GM19372 (cell line): Measurements from ENCODE around the gene TTC38.
"Not testable (repeated sequence)": the region's sequence is repeated elsewhere in the genome, so short reads cannot be mapped to it uniquely, and the experiment has no call there.

Source experiments
- ATAC-seq: cut with Tn5 transposase; IDR thresholded peaks from one replicate; pipeline ENCODE4 v1.9.1; 2021; ENCODE audit warnings: mild to moderate bottlenecking, low read depth, moderate library complexity; ENCODE audit not compliant: unreplicated experiment

TTC38 gene

GRCh38 chr22:46244771-46245170, 23.0 kb upstream of the TTC38 start:
- no peak for ATAC-seq

DNA sequence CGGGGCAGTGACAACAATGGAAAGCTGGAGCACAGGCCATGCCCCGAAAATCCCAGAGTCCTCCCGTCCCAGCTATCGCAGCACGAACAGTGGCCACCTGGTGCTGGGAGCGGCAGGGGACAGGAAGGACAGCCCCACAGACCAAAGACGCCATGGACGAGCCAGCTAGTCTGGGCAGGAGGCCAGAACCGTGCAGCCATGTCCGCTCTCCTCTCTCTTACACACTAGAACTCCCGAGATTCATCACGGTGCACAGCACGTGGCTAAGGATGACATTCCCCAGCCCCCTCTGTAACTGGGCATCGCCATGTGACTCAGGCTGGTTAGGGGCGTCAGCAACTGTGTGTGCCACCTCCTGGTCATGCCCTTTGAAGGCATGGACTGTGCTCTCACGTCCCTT, 22.3 kb upstream of the TTC38 start:
- no peak for ATAC-seq

GRCh38 chr22:46246178-46246577, 21.6 kb upstream of the TTC38 start:
- ATAC-seq: no peak

DNA sequence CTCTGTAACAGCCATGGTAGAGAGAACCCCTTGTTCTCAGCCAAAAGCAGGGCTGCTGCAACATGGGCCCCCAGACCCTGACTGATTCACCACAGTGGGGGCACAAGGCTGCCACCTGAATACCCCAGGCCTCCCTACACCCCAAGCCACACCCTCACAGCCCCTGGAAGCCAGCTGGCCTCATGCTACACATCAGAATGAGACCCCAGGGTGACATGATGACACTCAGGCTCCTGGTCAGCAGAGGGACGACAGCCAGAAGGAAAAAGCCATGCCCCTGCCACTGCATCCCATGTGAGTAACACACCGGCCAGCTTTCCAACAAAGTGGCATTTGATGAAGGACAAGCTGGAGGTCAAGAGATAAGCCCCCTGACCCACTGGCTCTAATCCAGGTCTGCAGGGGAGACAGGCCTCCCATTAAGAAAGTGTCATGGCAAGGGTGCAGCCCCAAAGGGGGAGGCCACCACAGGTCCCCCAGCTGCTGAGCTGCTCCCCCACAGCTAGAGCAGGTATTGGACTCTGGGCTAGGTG, 20.3 kb upstream of the TTC38 start:
- no peak for ATAC-seq

DNA sequence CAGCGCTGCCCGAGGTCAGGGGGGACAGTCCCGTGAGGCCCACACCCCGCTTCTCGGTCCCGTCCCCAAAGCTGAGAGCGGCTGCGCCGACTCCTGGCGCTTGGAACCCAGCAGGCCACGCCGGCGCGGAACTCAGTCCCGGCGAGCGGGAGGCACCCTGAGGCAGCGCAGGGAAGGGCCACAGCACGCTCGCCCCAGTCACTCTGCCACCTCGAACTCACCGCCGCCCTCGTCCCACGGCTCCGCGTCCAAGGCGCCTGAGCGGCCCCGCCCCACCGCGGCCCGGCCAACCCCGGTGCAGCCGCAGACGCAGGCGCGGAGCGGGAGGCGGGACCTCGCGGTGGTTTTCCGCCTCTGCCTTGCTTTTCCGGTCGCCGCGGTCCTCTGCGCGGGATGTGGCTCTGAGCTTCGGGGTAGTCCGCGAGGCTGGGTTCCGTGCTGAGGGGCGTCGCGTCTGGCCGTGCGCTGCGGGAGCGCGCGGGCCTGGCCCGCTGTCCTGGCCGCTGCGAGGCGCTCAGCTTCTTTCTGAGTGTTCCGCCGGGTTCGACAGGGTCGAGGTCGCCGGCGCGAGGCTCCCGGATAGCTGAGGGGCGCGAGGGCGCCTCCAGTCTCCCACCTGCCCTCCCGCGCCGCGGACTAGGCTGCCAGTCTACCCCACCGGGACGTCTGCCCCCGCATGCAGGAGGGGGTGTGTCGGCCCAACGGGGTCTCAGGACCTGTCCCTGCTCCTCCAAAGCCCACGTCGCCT, 17.6 kb upstream of the TTC38 start, which contains the start of gene CDPF1:
Gene CDPF1, minus strand, starts transcription at position 259 of the 748 bp plus-strand sequence. CDS start 2,009 bp downstream, outside the sequence.
- ATAC-seq: peak; percentile 85

- no peak for ATAC-seq
These were observed 17.1 kb upstream of the TTC38 start for GRCh38 chr22:46250783-46251125.

GRCh38 chr22:46251266-46251665, 16.5 kb upstream of the TTC38 start:
- ATAC-seq: no peak

GRCh38 chr22:46251816-46252380, 15.9 kb upstream of the TTC38 start:
- ATAC-seq: no peak

DNA sequence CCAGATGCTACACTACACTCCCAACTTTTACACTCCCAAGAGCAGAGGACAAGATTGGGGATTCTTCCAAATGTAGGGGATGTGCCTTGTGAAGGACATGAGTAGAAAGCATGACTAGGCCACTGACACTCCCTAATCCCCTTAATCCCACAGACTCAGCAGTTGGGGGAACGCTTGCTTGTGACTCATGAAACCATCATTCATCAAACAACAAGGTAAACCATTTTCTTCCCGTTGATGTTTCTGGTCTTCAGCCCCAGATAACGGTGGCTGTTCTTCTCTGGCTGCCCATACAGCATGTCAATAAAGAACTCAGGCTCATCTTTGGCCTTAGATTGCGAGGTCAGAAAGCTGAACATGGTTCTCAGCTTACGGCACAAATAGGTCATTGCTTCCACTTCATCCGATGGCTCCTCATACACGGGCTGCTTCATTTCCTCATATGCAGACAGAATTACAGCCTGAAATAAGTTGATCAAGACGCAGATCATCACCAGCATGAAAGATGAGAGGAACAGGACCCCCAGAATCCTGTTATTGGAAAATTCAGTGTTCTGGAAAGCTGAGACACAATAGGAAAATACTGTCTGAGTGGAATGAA, 11.3 kb upstream of the TTC38 start:
- ATAC-seq: no peak

- ATAC-seq: no peak
These were observed 8.4 kb upstream of the TTC38 start for GRCh38 chr22:46259374-46259773.

GRCh38 chr22:46260038-46260437, 7.8 kb upstream of the TTC38 start:
- ATAC-seq: no peak

- no peak for ATAC-seq
These were observed 5.2 kb upstream of the TTC38 start for GRCh38 chr22:46262449-46263215.

DNA sequence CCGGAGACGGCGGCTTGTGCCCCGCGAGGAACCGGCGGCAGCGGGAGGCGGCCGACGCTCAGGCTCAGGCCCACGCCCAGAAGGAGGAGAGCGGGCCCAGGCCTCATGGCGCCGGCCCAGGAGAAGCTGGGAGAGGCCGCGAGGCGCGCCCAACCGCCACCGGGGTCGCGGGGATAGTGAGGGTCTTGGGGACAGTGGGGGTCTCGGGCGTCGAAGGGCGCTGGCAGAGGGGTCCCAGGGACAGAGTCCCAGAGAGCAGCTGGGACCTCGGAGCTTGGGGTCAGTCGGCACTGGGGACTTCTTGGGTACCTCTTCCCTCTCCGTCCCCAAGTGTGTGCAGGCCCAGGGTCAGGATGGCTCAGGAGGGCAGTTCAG, 4.6 kb upstream of the TTC38 start, which contains the start of gene PKDREJ:
Gene PKDREJ, minus strand, starts transcription at position 128 of the 375 bp plus-strand sequence. Its CDS starts 21 bp downstream, at position 107.
- no peak for ATAC-seq

- ATAC-seq: not testable (repeated sequence)
These were observed 3.3 kb upstream of the TTC38 start for GRCh38 chr22:46264520-46264919.

- ATAC-seq: not testable (repeated sequence)
These were observed 2.2 kb upstream of the TTC38 start for GRCh38 chr22:46265627-46266026.

GRCh38 chr22:46269564-46269963, 1.8 kb downstream of the TTC38 start:
- ATAC-seq: no peak

- no peak for ATAC-seq
These were observed 4.4 kb downstream of the TTC38 start for GRCh38 chr22:46272196-46272595.

- no peak for ATAC-seq
These were observed 5.1 kb downstream of the TTC38 start for GRCh38 chr22:46272762-46273431.

- ATAC-seq: no peak
These were observed 5.8 kb downstream of the TTC38 start for GRCh38 chr22:46273432-46274148.

GRCh38 chr22:46274381-46274780, 6.6 kb downstream of the TTC38 start:
- no peak for ATAC-seq
